ENCODE data around the gene LRRC7.

GRCh38 chr1:69553726-69554125, 14.0 kb upstream of the LRRC7 start:
- no peak for TF ChIP-seq POLR2AphosphoS5 (IDR thresholded peaks at IDR 0.05)
- no peak for TF ChIP-seq POLR2A (IDR thresholded peaks at IDR 0.05)

All from prostate gland (tissue), 1 donor.